HAP-1 (cell line): ENCODE results near the gene KLHL6.
"Not testable (repeated sequence)": the region's sequence is repeated elsewhere in the genome, so short reads cannot be mapped to it uniquely, and the experiment has no call there.

Experiments
- DNase-seq, 2 experiments: peaks; one replicate each; pipeline ENCODE4 v3.0.0-alpha.2; 2016 to 2020; ENCODE audit warnings: low spot score in 2 of 2
- H3K27me3 ChIP-seq: fragments of 250-450 bp; sonication (Bioruptor Pico); 2 replicates; pipeline ENCODE4 v1.5.1; 2020; ENCODE audit warnings: low read depth, mild to moderate bottlenecking, moderate library complexity
- H3K36me3 ChIP-seq: fragments of 250-450 bp; sonication (Bioruptor Pico); replicated peaks from 2 replicates; pipeline ENCODE4 v1.5.1; 2020; ENCODE audit warnings: mild to moderate bottlenecking
- H3K4me1 ChIP-seq: fragments of 250-450 bp; sonication (Bioruptor Pico); 2 replicates; pipeline ENCODE4 v1.5.1; 2020; ENCODE audit warnings: mild to moderate bottlenecking
- H3K4me3 ChIP-seq: fragments of 250-450 bp; sonication (Bioruptor Pico); 2 replicates; pipeline ENCODE4 v1.5.1; 2020; ENCODE audit warnings: mild to moderate bottlenecking, moderate library complexity
- H3K9me3 ChIP-seq: fragments of 250-450 bp; sonication (Bioruptor Pico); 2 replicates; pipeline ENCODE4 v1.5.1; 2020; ENCODE audit warnings: mild to moderate bottlenecking, moderate library complexity
- in situ Hi-C: fragments of 300-500 bp; cut with MboI; formaldehyde crosslinking; loops from 3 replicates; pipeline ENCODE4 v1.14.3; 2020; ENCODE audit warnings: low sequenced_read_pairs, inconsistent platforms, mixed read lengths

The KLHL6 gene

GRCh38 chr3:183581496-183582155 is 26.1 kb upstream of the KLHL6 start:
- no peak for DNase-seq
- Histone ChIP-seq H3K4me1 (peaks cover 8% of the 10 kb centered on the region), H3K27me3 (no peaks in the 10 kb centered on the region; the same call in 1 of the 2 replicates), H3K4me3 (no peak overlapping the region), H3K36me3 (no peaks in the 10 kb centered on the region), H3K9me3 (no peaks in the 10 kb centered on the region)
- in situ Hi-C loops: no loop called here

GRCh38 chr3:183579967-183580900 is 24.7 kb upstream of the KLHL6 start:
- no peak overlapping the region for H3K4me3 ChIP-seq
- no peak for DNase-seq
- H3K9me3 ChIP-seq: no peaks in the 10 kb centered on the region
- no peaks in the 10 kb centered on the region; the same call in 1 of the 2 replicates for H3K27me3 ChIP-seq
- no peaks in the 10 kb centered on the region for H3K36me3 ChIP-seq
- H3K4me1 ChIP-seq: peaks cover 14% of the 10 kb centered on the region
- in situ Hi-C loops: no loop called here

GRCh38 chr3:183578179-183578578 is 22.7 kb upstream of the KLHL6 start:
- no peak overlapping the region for H3K4me3 ChIP-seq
- no peaks in the 10 kb centered on the region; the same call in 1 of the 2 replicates for H3K27me3 ChIP-seq
- DNase-seq: no peak
- in situ Hi-C loops: no loop called here
- H3K4me1 ChIP-seq: peaks cover 14% of the 10 kb centered on the region
- H3K9me3 ChIP-seq: no peaks in the 10 kb centered on the region
- H3K36me3 ChIP-seq: no peaks in the 10 kb centered on the region

- no peaks in the 10 kb centered on the region for H3K36me3 ChIP-seq
- peaks cover 14% of the 10 kb centered on the region for H3K4me1 ChIP-seq
- no peaks in the 10 kb centered on the region for H3K27me3 ChIP-seq
- H3K4me3 ChIP-seq: no peak overlapping the region
- DNase-seq: no peak
- in situ Hi-C loops: no loop called here
- H3K9me3 ChIP-seq: no peaks in the 10 kb centered on the region
Measured at GRCh38 chr3:183577346-183577745, 21.8 kb upstream of the KLHL6 start.

- no peaks in the 10 kb centered on the region for H3K36me3 ChIP-seq
- H3K27me3 ChIP-seq: no peaks in the 10 kb centered on the region
- H3K9me3 ChIP-seq: no peaks in the 10 kb centered on the region
- H3K4me1 ChIP-seq: peaks cover 14% of the 10 kb centered on the region
- in situ Hi-C loops: no loop called here
- peak; percentile 73 to 77 for DNase-seq
- H3K4me3 ChIP-seq: no peak overlapping the region
Measured at GRCh38 chr3:183576487-183577107, 21.1 kb upstream of the KLHL6 start.

GRCh38 chr3:183572935-183573334 is 17.4 kb upstream of the KLHL6 start:
- peaks cover 34% of the 10 kb centered on the region for H3K4me1 ChIP-seq
- no peaks in the 10 kb centered on the region for H3K36me3 ChIP-seq
- no peaks in the 10 kb centered on the region for H3K27me3 ChIP-seq
- H3K4me3 ChIP-seq: no peak overlapping the region
- DNase-seq: no peak
- no peaks in the 10 kb centered on the region for H3K9me3 ChIP-seq
- in situ Hi-C loops: no loop called here

- H3K9me3 ChIP-seq, H3K27me3 ChIP-seq, in situ Hi-C loops, H3K36me3 ChIP-seq, H3K4me3 ChIP-seq: not testable (repeated sequence)
- DNase-seq: peak; percentile 85 to 100
- peaks cover 20% of the 10 kb centered on the region for H3K4me1 ChIP-seq
Measured at GRCh38 chr3:183570191-183570590, 14.7 kb upstream of the KLHL6 start.

- no peak for DNase-seq
- Histone ChIP-seq H3K4me1 (peaks cover 41% of the 10 kb centered on the region), H3K27me3 (no peaks in the 10 kb centered on the region), H3K9me3 (no peaks in the 10 kb centered on the region), H3K4me3 (no peak overlapping the region), H3K36me3 (no peaks in the 10 kb centered on the region)
- in situ Hi-C loops: no loop called here
Measured at GRCh38 chr3:183566880-183567279, 11.4 kb upstream of the KLHL6 start.

- DNase-seq: no peak
- H3K27me3 ChIP-seq: no peaks in the 10 kb centered on the region
- in situ Hi-C loops: no loop called here
- no peak overlapping the region for H3K4me3 ChIP-seq
- no peaks in the 10 kb centered on the region for H3K9me3 ChIP-seq
- H3K4me1 ChIP-seq: peaks cover 25% of the 10 kb centered on the region
- no peaks in the 10 kb centered on the region for H3K36me3 ChIP-seq
Measured at GRCh38 chr3:183564046-183564445, 8.5 kb upstream of the KLHL6 start.

- H3K27me3 ChIP-seq: no peaks in the 10 kb centered on the region
- H3K4me1 ChIP-seq: peaks cover 22% of the 10 kb centered on the region
- H3K36me3 ChIP-seq: no peaks in the 10 kb centered on the region
- peak; percentile 72 to 100 for DNase-seq
- in situ Hi-C loops: no loop called here
- H3K4me3 ChIP-seq: no peak overlapping the region
- no peaks in the 10 kb centered on the region for H3K9me3 ChIP-seq
Measured at GRCh38 chr3:183563536-183563874, 8.0 kb upstream of the KLHL6 start.

GRCh38 chr3:183560607-183561006 is 5.1 kb upstream of the KLHL6 start:
- Histone ChIP-seq H3K4me1 (peaks cover 21% of the 10 kb centered on the region), H3K9me3 (no peaks in the 10 kb centered on the region), H3K27me3 (no peaks in the 10 kb centered on the region), H3K4me3 (no peak overlapping the region), H3K36me3 (no peaks in the 10 kb centered on the region)
- in situ Hi-C loops: no loop called here
- DNase-seq: no peak

- H3K36me3 ChIP-seq: no peaks in the 10 kb centered on the region
- H3K4me3 ChIP-seq: no peak overlapping the region
- peaks cover 10% of the 10 kb centered on the region for H3K4me1 ChIP-seq
- H3K9me3 ChIP-seq: no peaks in the 10 kb centered on the region
- in situ Hi-C loops: no loop called here
- no peak for DNase-seq
- no peaks in the 10 kb centered on the region for H3K27me3 ChIP-seq
Measured at GRCh38 chr3:183558495-183558894, 3.0 kb upstream of the KLHL6 start.

GRCh38 chr3:183556722-183557121 is 1.2 kb upstream of the KLHL6 start:
- no peak overlapping the region for H3K4me3 ChIP-seq
- in situ Hi-C loops: no loop called here
- H3K4me1 ChIP-seq: no peaks in the 10 kb centered on the region

GRCh38 chr3:183554377-183554776 is 1.1 kb downstream of the KLHL6 start:
- Histone ChIP-seq H3K36me3 (no peaks in the 10 kb centered on the region), H3K4me3 (no peak overlapping the region), H3K4me1 (no peaks in the 10 kb centered on the region), H3K9me3 (no peaks in the 10 kb centered on the region), H3K27me3 (no peaks in the 10 kb centered on the region)
- no peak for DNase-seq
- in situ Hi-C loops: no loop called here

More at GRCh38 chr3:183556722-183557121, 1.2 kb upstream of the KLHL6 start:
- Histone ChIP-seq H3K27me3 (no peaks in the 10 kb centered on the region), H3K9me3 (no peaks in the 10 kb centered on the region), H3K36me3 (no peaks in the 10 kb centered on the region)
- DNase-seq: no peak
